ENCODE measurements around the gene RELN. TPM values are rescaled to one million over a fixed set of nuclear protein-coding genes. Genes with fewer than 3 reads are reported as not detected.
A peak's percentile ranks its signal among the peaks of the same experiment; 100 is the strongest.

The RELN gene
- total and polyA plus RNA-seq, 2 donors from 2014 or later = 0.95 to 5.4 TPM

- H3K9me3 ChIP-seq (ENCODE audit: control insufficient read depth in 2 of 3, insufficient read depth in 1 of 3, low read length in 3 of 3) = peaks cover 0 to 12% (median 3%) of the 10 kb centered on the region in 3 donors
- DNase-seq (peak in 2 of 5 donors; percentile 40 to 48), FAIRE-seq (no peak)
- H3K27me3 ChIP-seq (ENCODE audit: control insufficient read depth, insufficient read depth, low read length) = no peaks in the 10 kb centered on the region
- peak overlapping the region in 1 of 3 donors; percentile 42 for H3K9ac ChIP-seq (ENCODE audit: low read length in 3 of 3)
- H3K4me1 ChIP-seq (ENCODE audit: control insufficient read depth in 2 of 3, insufficient read depth in 2 of 3, low read depth in 1 of 3, low read length in 3 of 3) = peaks cover 0 to 2% (median 0%) of the 10 kb centered on the region in 3 donors
- peak overlapping the region in 2 of 3 donors; percentile 39 to 40 for H3K4me3 ChIP-seq (ENCODE audit: low read length in 3 of 3)
- intact Hi-C loops (cut with DNase I) = no loop called here
- H3K27ac ChIP-seq (ENCODE audit: low read depth in 2 of 2, low read length in 2 of 2) = no peak overlapping the region
- H3K36me3 ChIP-seq (ENCODE audit: control insufficient read depth in 2 of 3, insufficient read depth in 3 of 3, low read length in 3 of 3) = no peaks in the 10 kb centered on the region
- TF ChIP-seq CTCF (IDR thresholded peaks at IDR 0.05; ENCODE audit: borderline replicate concordance, extremely low read depth, insufficient read depth) = no peak
Measured at GRCh38 chr7:103811997-103812396, 177.5 kb downstream of the RELN start.

- intact Hi-C loops (cut with DNase I) = no loop called here
- Histone ChIP-seq H3K9me3 (ENCODE audit: control insufficient read depth in 2 of 3, insufficient read depth in 1 of 3, low read length in 3 of 3) (peaks cover 0 to 12% (median 3%) of the 10 kb centered on the region in 3 donors), H3K4me3 (ENCODE audit: low read length in 3 of 3) (no peak overlapping the region), H3K36me3 (ENCODE audit: control insufficient read depth in 2 of 3, insufficient read depth in 3 of 3, low read length in 3 of 3) (no peaks in the 10 kb centered on the region), H3K9ac (ENCODE audit: low read length in 3 of 3) (no peak overlapping the region), H3K27me3 (ENCODE audit: control insufficient read depth, insufficient read depth, low read length) (no peaks in the 10 kb centered on the region), H3K27ac (ENCODE audit: low read depth in 2 of 2, low read length in 2 of 2) (no peak overlapping the region), H3K4me1 (ENCODE audit: control insufficient read depth in 2 of 3, insufficient read depth in 2 of 3, low read depth in 1 of 3, low read length in 3 of 3) (peaks cover 0 to 2% (median 0%) of the 10 kb centered on the region in 3 donors)
- no peak for TF ChIP-seq CTCF (IDR thresholded peaks at IDR 0.05; ENCODE audit: borderline replicate concordance, extremely low read depth, insufficient read depth)
- FAIRE-seq (no peak), DNase-seq (peak in 2 of 5 donors; percentile 23 to 39)
Measured at GRCh38 chr7:103811290-103811689, 178.2 kb downstream of the RELN start.

DNA sequence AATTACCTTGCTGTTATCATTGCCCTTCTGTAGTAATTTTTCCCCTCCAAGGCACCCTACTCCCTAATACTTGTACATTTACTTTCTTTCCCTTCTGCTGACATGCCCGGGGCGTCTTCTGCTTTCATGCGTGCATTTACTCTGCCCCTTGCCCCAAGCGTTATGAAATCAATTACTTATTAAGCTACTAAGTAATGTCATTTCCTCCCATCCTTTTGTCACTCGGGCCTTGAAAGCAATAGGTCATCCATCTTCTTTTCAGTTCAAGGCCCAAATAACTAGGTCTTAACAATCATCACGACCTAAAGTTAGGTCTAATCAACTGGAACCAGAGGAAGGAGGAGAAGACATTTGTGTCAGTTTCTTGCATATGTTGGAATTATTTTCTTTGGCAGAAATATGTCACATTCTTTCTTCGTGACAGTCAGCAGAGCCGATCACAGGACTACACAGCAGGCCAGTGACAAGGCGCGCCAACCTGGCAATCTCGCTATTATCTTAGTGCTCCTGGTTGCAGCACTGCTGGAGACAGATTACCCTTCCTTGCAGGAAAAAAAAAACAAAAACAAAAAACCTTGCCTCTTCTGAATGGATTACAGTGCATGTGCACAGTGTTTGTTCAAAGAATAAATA, 179.2 kb downstream of the RELN start:
- Histone ChIP-seq H3K4me3 (ENCODE audit: low read length in 3 of 3) (no peak overlapping the region), H3K4me1 (ENCODE audit: control insufficient read depth in 2 of 3, insufficient read depth in 2 of 3, low read depth in 1 of 3, low read length in 3 of 3) (peaks cover 0 to 2% (median 0%) of the 10 kb centered on the region in 3 donors), H3K36me3 (ENCODE audit: control insufficient read depth in 2 of 3, insufficient read depth in 3 of 3, low read length in 3 of 3) (no peaks in the 10 kb centered on the region), H3K9ac (ENCODE audit: low read length in 3 of 3) (no peak overlapping the region), H3K27me3 (ENCODE audit: control insufficient read depth, insufficient read depth, low read length) (no peaks in the 10 kb centered on the region), H3K27ac (ENCODE audit: low read depth in 2 of 2, low read length in 2 of 2) (peak overlapping the region; percentile 53 to 69), H3K9me3 (ENCODE audit: control insufficient read depth in 2 of 3, insufficient read depth in 1 of 3, low read length in 3 of 3) (peaks cover 0 to 12% (median 3%) of the 10 kb centered on the region in 3 donors)
- DNase-seq = peak in 4 of 5 donors; percentile 13 to 56 (median 37)
- FAIRE-seq = no peak
- intact Hi-C loops (cut with DNase I) = no loop called here
- TF ChIP-seq CTCF (IDR thresholded peaks at IDR 0.05; ENCODE audit: borderline replicate concordance, extremely low read depth, insufficient read depth) = no peak
